ENCODE data around the gene KCNQ1.

DNA sequence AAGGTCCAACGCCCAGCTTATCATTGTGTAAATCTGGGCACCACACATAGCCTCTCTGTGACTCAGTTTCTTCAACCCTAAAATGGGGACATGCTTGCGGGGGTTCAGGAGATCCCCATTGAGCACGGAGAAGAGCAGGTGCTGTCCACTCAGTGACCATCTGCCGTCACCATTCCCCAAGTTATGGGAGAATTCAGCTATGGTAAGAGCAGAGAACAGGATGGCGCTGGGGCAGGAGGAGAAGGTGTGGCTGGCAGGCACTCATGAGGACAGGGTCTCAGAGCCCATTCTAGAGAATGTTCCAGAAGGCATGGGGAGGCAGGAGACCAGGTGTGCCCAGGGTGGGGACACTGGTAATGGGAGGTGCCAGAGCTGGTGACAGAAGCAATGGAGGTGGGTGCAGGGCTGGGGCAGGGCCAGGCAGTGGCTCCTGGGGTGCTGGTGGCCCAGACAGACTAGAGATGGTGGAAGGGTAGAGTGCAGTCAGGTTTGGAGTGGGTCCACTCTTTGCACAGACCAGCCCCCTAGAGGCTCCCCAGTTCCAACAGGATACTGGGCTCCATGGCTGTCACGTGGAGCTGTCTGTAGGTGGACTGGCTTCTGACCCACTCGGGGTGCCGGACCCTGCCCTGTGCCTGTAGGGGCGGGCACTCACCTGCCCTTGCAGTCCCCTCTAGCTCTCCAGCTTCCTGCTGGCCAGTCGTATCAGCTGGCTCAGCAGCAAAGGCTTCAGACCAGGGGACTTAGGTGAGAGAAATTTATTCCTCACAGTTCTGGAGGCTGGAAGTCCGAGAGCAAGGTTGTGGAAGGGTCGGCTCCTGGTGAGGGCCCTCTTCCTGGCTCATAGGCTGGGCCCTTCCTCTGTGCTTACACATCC, 356.1 kb downstream of the KCNQ1 start:
- TF ChIP-seq POLR2A (IDR thresholded peaks at IDR 0.05), result no peak
- TF ChIP-seq POLR2AphosphoS5 (IDR thresholded peaks at IDR 0.05), result no peak
- TF ChIP-seq, protein P1, sequence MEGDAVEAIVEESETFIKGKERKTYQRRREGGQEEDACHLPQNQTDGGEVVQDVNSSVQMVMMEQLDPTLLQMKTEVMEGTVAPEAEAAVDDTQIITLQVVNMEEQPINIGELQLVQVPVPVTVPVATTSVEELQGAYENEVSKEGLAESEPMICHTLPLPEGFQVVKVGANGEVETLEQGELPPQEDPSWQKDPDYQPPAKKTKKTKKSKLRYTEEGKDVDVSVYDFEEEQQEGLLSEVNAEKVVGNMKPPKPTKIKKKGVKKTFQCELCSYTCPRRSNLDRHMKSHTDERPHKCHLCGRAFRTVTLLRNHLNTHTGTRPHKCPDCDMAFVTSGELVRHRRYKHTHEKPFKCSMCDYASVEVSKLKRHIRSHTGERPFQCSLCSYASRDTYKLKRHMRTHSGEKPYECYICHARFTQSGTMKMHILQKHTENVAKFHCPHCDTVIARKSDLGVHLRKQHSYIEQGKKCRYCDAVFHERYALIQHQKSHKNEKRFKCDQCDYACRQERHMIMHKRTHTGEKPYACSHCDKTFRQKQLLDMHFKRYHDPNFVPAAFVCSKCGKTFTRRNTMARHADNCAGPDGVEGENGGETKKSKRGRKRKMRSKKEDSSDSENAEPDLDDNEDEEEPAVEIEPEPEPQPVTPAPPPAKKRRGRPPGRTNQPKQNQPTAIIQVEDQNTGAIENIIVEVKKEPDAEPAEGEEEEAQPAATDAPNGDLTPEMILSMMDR (IDR thresholded peaks at IDR 0.05), result no peak
- no peak for TF ChIP-seq EP300 (IDR thresholded peaks at IDR 0.05; ENCODE audit: low read depth)
